HepG2 (cell line): ENCODE results near the gene WDR62. TPM values are rescaled to one million over a fixed set of nuclear protein-coding genes. Genes with fewer than 3 reads are reported as not detected.

Experiments
- CC2D1A ChIP-seq: sonication (generic); formaldehyde crosslinking; IDR thresholded peaks from 2 replicates; pipeline ENCODE4 v1.8.1; 2023; ENCODE audit warnings: mild to moderate bottlenecking, missing genetic modification reagents
- GATAD1 ChIP-seq: IDR thresholded peaks from 2 replicates; pipeline ENCODE4 v1.6.1; 2016; ENCODE audit warnings: missing genetic modification reagents, missing compliant biosample characterization
- GATAD2A ChIP-seq: IDR thresholded peaks from 2 replicates; pipeline ENCODE4 v1.6.1; 2016
- KAT7 ChIP-seq: IDR thresholded peaks from 2 replicates; pipeline ENCODE4 v1.6.1; 2018; ENCODE audit warnings: borderline replicate concordance, missing compliant biosample characterization
- KDM2A ChIP-seq: sonication (generic); formaldehyde crosslinking; IDR thresholded peaks from 2 replicates; pipeline ENCODE4 v1.4.0; 2020; ENCODE audit warnings: low read depth, missing genetic modification reagents, borderline replicate concordance
- KDM5B ChIP-seq: sonication (generic); formaldehyde crosslinking; IDR thresholded peaks from 2 replicates; pipeline ENCODE4 v1.4.0; 2020; ENCODE audit warnings: missing genetic modification reagents, mild to moderate bottlenecking, borderline replicate concordance
- SNAPC2 ChIP-seq: sonication (generic); formaldehyde crosslinking; IDR thresholded peaks from 2 replicates; pipeline ENCODE4 v1.8.1; 2022; ENCODE audit warnings: mild to moderate bottlenecking, missing genetic modification reagents
- SNAPC4 ChIP-seq: sonication (generic); formaldehyde crosslinking; IDR thresholded peaks from 2 replicates; pipeline ENCODE4 v1.4.0; 2020; ENCODE audit warnings: mild to moderate bottlenecking, missing genetic modification reagents
- SP5 ChIP-seq: IDR thresholded peaks from 2 replicates; pipeline ENCODE4 v1.6.1; 2016; ENCODE audit warnings: low read depth, borderline replicate concordance
- ZNF232 ChIP-seq: sonication (generic); formaldehyde crosslinking; IDR thresholded peaks from 2 replicates; pipeline ENCODE4 v1.4.0; 2020; ENCODE audit warnings: missing genetic modification reagents, borderline replicate concordance
- ZNF235 ChIP-seq: sonication (generic); formaldehyde crosslinking; IDR thresholded peaks from 2 replicates; pipeline ENCODE4 v1.8.1; 2023; ENCODE audit warnings: mild to moderate bottlenecking, missing genetic modification reagents, borderline replicate concordance
- ZNF550 ChIP-seq: sonication (generic); formaldehyde crosslinking; IDR thresholded peaks from 2 replicates; pipeline ENCODE4 v1.4.0; 2020; ENCODE audit warnings: mild to moderate bottlenecking, missing genetic modification reagents, borderline replicate concordance
- ZNF580 ChIP-seq: IDR thresholded peaks from 2 replicates; pipeline ENCODE4 v1.6.1; 2016; ENCODE audit warnings: low read depth, borderline replicate concordance
- ZNF672 ChIP-seq: sonication (generic); formaldehyde crosslinking; IDR thresholded peaks from 2 replicates; pipeline ENCODE4 v1.8.1; 2022; ENCODE audit warnings: missing genetic modification reagents
- ZNF687 ChIP-seq: sonication (generic); formaldehyde crosslinking; IDR thresholded peaks from 2 replicates; pipeline ENCODE4 v1.5.1; 2020; ENCODE audit warnings: mild to moderate bottlenecking, missing genetic modification reagents, moderate library complexity
- polyA plus RNA-seq, 8 experiments: library from polyadenylated mRNA; depleted of rRNA in 3 of 8; stranded (reverse) in 7 of 8; unstranded in 1 of 8; fragments of >200 nt; fragmentation: Illumina TruSeq in 4 of 8; extraction: Trizol in 4 of 8; gene quantifications; 2 replicates each; pipeline versions ENCODE4 v1.2.1 to v1.2.3, GENCODE V29; 2011 to 2016; ENCODE audit warnings: low read depth in 4 of 8, missing spikeins in 1 of 8, mixed read lengths in 1 of 8; ENCODE audit not compliant: insufficient read depth in 1 of 8
- total RNA-seq, 5 experiments: library from RNA; depleted of rRNA; stranded (reverse); fragments of >200 nt; fragmentation: Illumina TruSeq; extraction: Trizol; gene quantifications; 2 replicates each; pipeline ENCODE4 v1.2.3, GENCODE V29; 2016; ENCODE audit warnings: low read depth in 1 of 5
- TF ChIP-seq, protein P1 (sequence below): sonication (generic); formaldehyde crosslinking; conservative IDR thresholded peaks from 2 replicates; pipeline ENCODE4 v1.4.0; 2020; ENCODE audit warnings: missing genetic modification reagents

The WDR62 gene
- total and polyA plus RNA-seq, 2 of the 13 experiments (the other 11 are each of a cell fraction or from before 2014, with no cell fraction given): 5.8 to 12.5 TPM

GRCh38 chr19:36008336-36008978 lies 46.2 kb upstream of the WDR62 start, which contains the start of gene SYNE4 (continued):
- TF ChIP-seq ZNF687 (CRISPR knock-in tag): peak; percentile 94
- peak; percentile 55; the same call in 1 of the 2 replicates for TF ChIP-seq KAT7 (CRISPR knock-in tag)
- TF ChIP-seq, protein P1, sequence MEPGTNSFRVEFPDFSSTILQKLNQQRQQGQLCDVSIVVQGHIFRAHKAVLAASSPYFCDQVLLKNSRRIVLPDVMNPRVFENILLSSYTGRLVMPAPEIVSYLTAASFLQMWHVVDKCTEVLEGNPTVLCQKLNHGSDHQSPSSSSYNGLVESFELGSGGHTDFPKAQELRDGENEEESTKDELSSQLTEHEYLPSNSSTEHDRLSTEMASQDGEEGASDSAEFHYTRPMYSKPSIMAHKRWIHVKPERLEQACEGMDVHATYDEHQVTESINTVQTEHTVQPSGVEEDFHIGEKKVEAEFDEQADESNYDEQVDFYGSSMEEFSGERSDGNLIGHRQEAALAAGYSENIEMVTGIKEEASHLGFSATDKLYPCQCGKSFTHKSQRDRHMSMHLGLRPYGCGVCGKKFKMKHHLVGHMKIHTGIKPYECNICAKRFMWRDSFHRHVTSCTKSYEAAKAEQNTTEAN: 0 out of 2 replicates have a peak, but pooled peaks have one; percentile 35
- TF ChIP-seq ZNF550 (CRISPR knock-in tag): 0 out of 2 replicates have a peak, but pooled peaks have one; percentile 76
- no peak for TF ChIP-seq CC2D1A (CRISPR knock-in tag)
- no peak for TF ChIP-seq ZNF672 (CRISPR knock-in tag)
- no peak for TF ChIP-seq ZNF232
- TF ChIP-seq SNAPC2: 0 out of 2 replicates have a peak, but pooled peaks have one; percentile 51
- peak; percentile 84 for TF ChIP-seq KDM5B (CRISPR knock-in tag)
- TF ChIP-seq GATAD2A (CRISPR knock-in tag): peak; percentile 14; the same call in 1 of the 2 replicates
- TF ChIP-seq KDM2A (CRISPR knock-in tag): peak; percentile 88
- peak; percentile 57; the same call in 1 of the 2 replicates for TF ChIP-seq SP5 (CRISPR knock-in tag)
- no peak for TF ChIP-seq ZNF235
- TF ChIP-seq GATAD1 (CRISPR knock-in tag): no peak
- TF ChIP-seq ZNF580 (CRISPR knock-in tag): peak; percentile 64
- TF ChIP-seq SNAPC4 (CRISPR knock-in tag): peak; percentile 82; the same call in 1 of the 2 replicates
